Activated T-cell treated with anti-CD3 and anti-CD28 coated beads for 48 hours (primary cell): Measurements from ENCODE around the gene PCDHGC5.
A peak's percentile ranks its signal among the peaks of the same experiment; 100 is the strongest.

Experiments
- DNase-seq: peaks from one replicate; pipeline ENCODE4 v3.0.0-alpha.2; 2020; ENCODE audit warnings: low read depth

PCDHGC5 gene

GRCh38 chr5:141488591-141489561 lies at the start of gene PCDHGC5:
Gene PCDHGC5 (plus strand): TSS chr5:141489081. CDS start chr5:141489241, 160 bp downstream.
- DNase-seq: no peak

- no peak for DNase-seq
Observed at GRCh38 chr5:141439411-141440141, 49.3 kb upstream of the PCDHGC5 start.

GRCh38 chr5:141440341-141440740 lies 48.5 kb upstream of the PCDHGC5 start:
- DNase-seq: no peak

GRCh38 chr5:141441571-141442170 lies 47.2 kb upstream of the PCDHGC5 start:
- no peak for DNase-seq

DNA sequence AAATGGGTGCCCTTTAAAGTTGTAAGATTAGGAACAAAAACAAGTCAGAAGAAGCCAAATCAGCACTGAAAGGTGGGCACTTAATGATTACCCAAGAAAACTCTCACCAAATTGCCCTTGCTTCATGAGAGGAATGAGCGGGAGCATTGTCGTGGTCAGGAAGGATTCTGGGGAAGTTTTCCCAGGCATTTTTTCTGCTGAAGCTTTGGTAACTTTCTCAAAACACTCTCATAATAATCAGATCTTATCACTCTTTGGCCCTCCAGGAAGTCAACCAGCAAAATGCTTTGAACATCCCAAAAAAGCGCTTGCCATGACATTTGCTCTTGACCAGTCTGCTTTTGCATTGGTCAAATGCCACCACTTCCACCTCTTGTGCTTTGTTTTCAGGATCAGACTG lies 23.5 kb upstream of the PCDHGC5 start:
- DNase-seq: no peak

- DNase-seq: peak; percentile 61
Observed at GRCh38 chr5:141475625-141476131, 13.2 kb upstream of the PCDHGC5 start, which contains the start of gene PCDHGC3. Gene PCDHGC3 (plus strand): TSS chr5:141475966. CDS start chr5:141476117, 151 bp downstream.

- no peak for DNase-seq
Observed at GRCh38 chr5:141476132-141476911, 12.6 kb upstream of the PCDHGC5 start.

- DNase-seq: no peak
Observed at GRCh38 chr5:141477044-141477575, 11.8 kb upstream of the PCDHGC5 start.

- DNase-seq: no peak
Observed at GRCh38 chr5:141477815-141478214, 11.1 kb upstream of the PCDHGC5 start.

DNA sequence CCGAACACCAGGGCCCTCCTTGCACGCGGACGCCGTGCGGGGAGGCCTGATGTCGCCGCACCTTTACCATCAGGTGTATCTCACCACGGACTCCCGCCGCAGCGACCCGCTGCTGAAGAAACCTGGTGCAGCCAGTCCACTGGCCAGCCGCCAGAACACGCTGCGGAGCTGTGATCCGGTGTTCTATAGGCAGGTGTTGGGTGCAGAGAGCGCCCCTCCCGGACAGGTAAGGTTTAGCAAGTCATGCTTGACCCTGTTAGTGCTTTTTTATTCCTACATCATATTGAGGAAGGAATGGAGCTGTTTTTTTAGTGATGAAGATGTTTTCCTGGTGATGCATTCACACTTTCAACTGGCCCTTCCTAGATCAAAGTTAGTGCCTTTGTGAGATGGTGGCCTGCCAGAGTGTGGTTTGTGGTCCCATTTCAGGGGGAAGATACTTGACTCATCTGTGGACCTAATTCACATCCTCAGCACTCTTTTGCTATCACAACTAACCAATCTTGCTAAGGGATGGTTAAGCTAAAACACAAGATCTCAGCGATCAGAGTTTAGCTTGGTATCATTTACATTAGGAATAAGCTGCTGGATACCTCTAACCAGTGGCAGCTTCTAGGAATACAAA lies 10.4 kb upstream of the PCDHGC5 start:
- no peak for DNase-seq

DNA sequence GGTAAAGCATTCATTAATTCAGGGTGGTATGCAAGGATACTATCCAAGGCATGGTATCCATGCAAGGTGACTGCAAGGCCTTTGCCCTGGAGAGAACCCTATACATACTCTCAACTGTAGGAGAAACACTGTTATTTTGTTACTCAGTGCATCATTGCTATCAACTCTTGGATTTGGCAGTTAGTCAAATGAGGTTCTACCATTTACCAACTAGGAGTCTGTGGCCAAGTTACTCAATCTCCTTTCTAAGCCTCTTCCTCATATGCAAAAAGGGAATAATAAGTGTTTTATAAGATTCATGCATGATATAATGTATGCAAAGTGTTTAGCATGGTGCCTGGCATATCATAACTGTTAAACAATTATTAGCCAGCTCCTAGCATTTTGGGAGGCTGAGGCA lies 9.1 kb upstream of the PCDHGC5 start:
- DNase-seq: no peak

DNA sequence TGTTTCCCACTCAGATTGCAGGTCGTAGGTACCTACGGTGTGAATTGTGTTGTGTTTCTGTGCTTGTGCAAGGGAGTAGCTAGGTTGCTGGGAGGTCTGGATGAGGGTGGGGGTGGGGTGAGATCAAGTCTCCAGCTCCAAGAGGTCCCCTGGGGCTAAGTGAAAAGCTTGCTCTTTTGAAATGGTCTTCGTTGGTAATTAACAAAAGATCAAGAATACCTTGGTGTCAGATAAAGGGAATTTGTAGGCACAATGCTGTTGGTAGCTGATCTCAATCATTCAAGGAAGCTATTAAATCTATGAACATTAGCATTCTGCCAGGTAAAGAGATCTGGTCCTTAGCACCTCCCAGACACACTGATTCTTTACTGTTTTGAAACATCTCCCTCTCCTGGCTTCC lies 5.0 kb upstream of the PCDHGC5 start:
- DNase-seq: no peak

DNA sequence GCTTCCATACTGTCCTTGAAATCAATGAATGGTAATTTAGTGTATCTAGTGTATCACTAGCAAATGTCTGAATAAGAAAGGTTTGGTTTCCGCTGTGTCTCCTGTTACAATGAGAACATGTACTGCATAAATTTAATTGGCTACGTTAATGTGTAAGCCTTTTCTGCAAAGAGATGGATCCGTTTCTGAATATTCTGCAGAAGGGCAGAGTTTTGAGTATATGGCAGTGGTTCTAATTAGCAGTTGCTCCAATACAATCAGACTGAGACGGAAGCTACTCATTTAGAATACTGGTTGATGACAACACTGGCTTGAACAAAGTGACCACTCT lies 4.6 kb upstream of the PCDHGC5 start:
- DNase-seq: no peak

DNA sequence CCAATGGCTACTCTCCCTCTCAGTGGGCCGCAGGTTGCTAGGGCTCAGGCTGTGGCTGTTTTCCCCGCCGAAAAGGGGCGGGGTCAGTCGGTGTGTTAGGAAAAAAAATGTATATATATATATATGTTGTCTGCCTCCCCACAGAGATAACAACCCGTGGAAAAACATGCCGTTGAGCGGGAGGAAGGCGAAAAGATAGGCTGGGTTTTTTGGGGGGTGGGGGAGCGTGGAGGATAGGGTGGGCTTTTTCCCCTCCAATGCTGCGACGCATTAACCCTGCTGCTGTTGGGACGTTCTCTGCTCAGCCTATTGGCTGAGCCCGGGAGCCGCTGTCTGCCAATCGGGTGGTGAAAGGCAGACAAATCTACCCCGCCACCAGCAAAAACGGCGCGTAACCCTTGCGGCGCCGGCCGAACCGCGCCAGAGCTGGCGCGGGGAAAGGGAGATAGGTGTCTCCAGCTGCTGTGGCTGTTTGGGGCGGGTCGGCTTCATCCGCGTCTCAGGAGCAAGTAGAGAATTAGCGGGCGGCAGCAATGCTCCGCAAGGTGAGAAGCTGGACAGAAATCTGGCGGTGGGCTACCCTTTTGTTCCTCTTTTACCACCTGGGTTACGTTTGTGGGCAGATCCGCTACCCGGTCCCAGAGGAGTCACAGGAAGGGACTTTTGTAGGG lies 4.1 kb upstream of the PCDHGC5 start, which contains the start of gene PCDHGC4:
Gene PCDHGC4, plus strand, starts transcription at position 390 of the 671 bp plus-strand sequence. Its CDS starts 144 bp downstream, at position 534.
- DNase-seq: no peak

DNA sequence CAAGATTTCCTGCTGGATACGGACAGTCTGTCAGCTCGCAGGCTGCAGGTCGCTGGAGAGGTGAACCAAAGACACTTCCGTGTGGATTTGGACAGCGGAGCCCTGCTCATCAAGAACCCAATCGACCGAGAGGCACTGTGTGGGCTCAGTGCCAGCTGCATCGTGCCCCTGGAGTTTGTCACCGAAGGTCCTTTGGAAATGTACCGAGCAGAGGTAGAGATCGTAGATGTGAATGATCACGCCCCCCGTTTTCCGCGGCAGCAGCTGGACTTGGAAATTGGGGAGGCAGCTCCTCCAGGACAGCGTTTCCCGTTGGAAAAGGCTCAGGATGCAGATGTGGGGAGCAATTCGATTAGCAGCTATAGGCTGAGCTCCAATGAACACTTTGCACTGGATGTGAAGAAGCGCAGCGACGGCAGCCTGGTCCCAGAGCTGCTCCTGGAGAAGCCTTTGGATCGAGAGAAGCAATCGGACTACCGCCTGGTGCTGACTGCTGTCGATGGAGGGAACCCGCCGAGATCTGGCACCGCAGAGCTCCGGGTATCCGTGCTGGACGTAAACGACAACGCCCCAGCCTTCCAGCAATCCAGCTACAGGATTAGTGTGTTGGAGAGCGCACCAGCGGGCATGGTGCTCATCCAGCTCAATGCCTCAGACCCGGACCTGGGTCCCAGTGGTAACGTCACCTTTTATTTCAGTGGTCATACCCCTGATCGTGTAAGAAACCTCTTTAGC lies 3.4 kb upstream of the PCDHGC5 start:
- DNase-seq: no peak

DNA sequence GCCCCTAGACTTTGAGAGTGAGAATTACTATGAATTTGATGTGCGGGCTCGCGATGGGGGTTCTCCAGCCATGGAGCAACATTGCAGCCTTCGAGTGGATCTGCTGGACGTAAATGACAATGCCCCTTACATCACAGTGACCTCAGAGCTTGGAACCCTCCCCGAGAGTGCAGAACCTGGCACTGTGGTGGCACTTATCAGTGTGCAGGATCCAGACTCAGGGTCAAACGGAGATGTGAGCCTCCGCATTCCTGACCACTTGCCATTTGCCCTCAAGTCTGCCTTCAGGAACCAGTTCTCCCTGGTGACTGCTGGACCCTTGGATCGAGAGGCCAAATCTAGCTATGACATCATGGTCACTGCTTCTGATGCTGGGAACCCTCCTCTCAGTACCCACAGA lies 2.8 kb upstream of the PCDHGC5 start:
- DNase-seq: no peak

DNA sequence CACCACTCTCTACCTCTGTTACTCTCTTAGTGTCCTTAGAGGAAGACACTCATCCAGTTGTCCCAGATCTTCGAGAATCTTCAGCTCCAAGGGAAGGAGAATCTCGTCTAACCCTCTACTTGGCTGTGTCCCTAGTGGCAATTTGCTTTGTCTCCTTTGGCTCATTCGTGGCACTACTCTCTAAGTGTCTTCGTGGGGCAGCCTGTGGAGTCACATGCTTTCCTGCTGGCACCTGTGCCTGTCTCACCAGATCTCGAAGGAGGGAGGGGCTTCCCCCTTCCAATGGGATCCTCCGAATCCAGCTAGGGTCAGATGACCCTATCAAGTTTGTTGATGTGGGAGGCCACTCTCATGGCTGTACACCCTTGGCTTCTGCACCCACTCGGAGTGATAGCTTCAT lies 1.8 kb upstream of the PCDHGC5 start:
- DNase-seq: no peak

DNA sequence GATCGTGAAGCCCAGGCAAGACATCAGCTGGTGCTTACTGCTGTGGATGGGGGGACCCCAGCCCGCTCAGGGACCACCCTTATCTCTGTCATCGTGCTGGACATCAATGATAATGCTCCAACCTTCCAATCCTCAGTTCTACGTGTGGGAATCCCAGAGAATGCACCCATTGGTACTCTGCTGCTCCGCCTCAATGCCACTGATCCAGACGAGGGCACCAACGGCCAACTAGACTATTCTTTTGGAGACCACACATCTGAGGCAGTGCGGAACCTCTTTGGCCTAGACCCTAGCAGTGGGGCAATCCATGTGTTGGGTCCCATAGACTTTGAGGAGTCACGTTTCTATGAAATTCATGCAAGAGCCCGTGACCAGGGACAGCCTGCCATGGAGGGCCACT lies 960 bp downstream of the PCDHGC5 start:
- no peak for DNase-seq

GRCh38 chr5:141490271-141490670 lies 1.4 kb downstream of the PCDHGC5 start:
- DNase-seq: no peak

DNA sequence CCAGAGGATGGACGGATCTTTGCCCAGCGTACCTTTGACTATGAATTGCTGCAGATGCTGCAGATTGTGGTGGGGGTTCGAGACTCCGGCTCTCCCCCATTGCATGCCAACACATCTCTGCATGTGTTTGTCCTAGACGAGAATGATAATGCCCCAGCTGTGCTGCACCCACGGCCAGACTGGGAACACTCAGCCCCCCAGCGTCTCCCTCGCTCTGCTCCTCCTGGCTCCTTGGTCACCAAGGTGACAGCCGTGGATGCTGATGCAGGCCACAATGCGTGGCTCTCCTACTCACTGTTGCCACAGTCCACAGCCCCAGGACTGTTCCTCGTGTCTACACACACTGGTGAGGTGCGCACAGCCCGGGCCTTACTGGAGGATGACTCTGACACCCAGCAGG lies 1.9 kb downstream of the PCDHGC5 start:
- DNase-seq: no peak
